ENCODE results near the gene CPE.

GRCh38 chr4:165375465-165375864 is 3.3 kb upstream of the CPE start:
- TF ChIP-seq CTCF (IDR thresholded peaks at IDR 0.05) (no peak), POLR2A (IDR thresholded peaks at IDR 0.05) (no peak)

All from body of pancreas (tissue), 4 donors.